ENCODE measurements around the gene NDE1.

NDE1 gene

DNA sequence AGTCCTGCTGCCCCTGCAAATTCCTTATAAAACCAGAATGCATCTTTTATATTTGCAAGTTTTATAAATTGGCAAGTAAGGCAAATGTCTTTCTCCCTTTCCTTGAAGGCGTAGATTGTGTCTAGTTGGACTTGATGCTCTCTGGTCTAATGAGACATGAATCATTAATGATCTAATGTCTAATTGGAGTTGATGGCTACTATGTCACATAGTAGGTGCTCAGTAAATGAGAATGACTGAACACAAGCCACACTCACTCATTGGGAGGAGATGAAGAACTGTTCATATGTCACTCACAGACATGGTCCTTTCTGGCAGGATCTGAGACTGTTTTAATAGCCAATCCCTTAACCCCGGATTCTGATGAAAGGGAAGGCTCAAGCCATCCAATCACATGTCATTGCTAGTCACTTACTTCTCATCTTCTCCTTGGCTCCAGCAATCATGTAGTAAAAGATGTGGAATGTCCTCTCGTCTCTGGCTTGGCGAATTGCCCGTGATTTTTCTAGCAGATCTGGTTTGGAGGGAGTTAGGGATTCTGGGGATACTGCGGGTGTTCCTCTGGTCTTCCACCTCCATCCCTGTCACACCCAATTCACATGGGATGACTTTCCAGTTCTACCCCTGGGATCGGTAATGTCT lies 125.7 kb downstream of the NDE1 start:
- Histone ChIP-seq H3K27ac (no peak overlapping the region), H3K4me1 (ENCODE audit: low read depth, poor library complexity, severe bottlenecking) (no peaks in the 10 kb centered on the region), H3K79me2 (ENCODE audit: insufficient read depth, low read depth) (no peaks in the 10 kb centered on the region), H3K27me3 (ENCODE audit: insufficient read depth, low read depth) (no peaks in the 10 kb centered on the region), H2AFZ (ENCODE audit: low read depth) (no peak overlapping the region), H3K4me2 (no peak overlapping the region), H4K20me1 (ENCODE audit: insufficient read depth) (no peaks in the 10 kb centered on the region), H3K36me3 (ENCODE audit: insufficient read depth) (no peaks in the 10 kb centered on the region), H3K4me3 (IDR thresholded peaks at IDR 0.05; ENCODE audit: insufficient read depth, low read depth, low read length) (no peak overlapping the region), H3K9ac (no peak overlapping the region)
- TF ChIP-seq, protein P1, sequence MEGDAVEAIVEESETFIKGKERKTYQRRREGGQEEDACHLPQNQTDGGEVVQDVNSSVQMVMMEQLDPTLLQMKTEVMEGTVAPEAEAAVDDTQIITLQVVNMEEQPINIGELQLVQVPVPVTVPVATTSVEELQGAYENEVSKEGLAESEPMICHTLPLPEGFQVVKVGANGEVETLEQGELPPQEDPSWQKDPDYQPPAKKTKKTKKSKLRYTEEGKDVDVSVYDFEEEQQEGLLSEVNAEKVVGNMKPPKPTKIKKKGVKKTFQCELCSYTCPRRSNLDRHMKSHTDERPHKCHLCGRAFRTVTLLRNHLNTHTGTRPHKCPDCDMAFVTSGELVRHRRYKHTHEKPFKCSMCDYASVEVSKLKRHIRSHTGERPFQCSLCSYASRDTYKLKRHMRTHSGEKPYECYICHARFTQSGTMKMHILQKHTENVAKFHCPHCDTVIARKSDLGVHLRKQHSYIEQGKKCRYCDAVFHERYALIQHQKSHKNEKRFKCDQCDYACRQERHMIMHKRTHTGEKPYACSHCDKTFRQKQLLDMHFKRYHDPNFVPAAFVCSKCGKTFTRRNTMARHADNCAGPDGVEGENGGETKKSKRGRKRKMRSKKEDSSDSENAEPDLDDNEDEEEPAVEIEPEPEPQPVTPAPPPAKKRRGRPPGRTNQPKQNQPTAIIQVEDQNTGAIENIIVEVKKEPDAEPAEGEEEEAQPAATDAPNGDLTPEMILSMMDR (conservative IDR thresholded peaks at IDR 0.05; ENCODE audit: low read depth, low read length), result no peak
